ENCODE measurements around the gene SLC39A1.
"Not testable (repeated sequence)": the region's sequence is repeated elsewhere in the genome, so short reads cannot be mapped to it uniquely, and the experiment has no call there.

- TF ChIP-seq, protein P1, sequence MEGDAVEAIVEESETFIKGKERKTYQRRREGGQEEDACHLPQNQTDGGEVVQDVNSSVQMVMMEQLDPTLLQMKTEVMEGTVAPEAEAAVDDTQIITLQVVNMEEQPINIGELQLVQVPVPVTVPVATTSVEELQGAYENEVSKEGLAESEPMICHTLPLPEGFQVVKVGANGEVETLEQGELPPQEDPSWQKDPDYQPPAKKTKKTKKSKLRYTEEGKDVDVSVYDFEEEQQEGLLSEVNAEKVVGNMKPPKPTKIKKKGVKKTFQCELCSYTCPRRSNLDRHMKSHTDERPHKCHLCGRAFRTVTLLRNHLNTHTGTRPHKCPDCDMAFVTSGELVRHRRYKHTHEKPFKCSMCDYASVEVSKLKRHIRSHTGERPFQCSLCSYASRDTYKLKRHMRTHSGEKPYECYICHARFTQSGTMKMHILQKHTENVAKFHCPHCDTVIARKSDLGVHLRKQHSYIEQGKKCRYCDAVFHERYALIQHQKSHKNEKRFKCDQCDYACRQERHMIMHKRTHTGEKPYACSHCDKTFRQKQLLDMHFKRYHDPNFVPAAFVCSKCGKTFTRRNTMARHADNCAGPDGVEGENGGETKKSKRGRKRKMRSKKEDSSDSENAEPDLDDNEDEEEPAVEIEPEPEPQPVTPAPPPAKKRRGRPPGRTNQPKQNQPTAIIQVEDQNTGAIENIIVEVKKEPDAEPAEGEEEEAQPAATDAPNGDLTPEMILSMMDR (IDR thresholded peaks at IDR 0.05): not testable (repeated sequence)
- TF ChIP-seq POLR2A (IDR thresholded peaks at IDR 0.05): not testable (repeated sequence)
Observed at GRCh38 chr1:153996882-153997281, 33.5 kb upstream of the SLC39A1 start.

Measured in tibial nerve (tissue), 3 donors.